PFSK-1 (cell line): ENCODE measurements around the gene PMM1.

Experiments
- FOXP2 ChIP-seq: optimal IDR thresholded peaks from 2 replicates; pipeline ENCODE3; 2011; ENCODE audit warnings: borderline replicate concordance, control low read depth, inconsistent platforms; ENCODE audit not compliant: insufficient read depth; ENCODE audit errors: extremely low read length, extremely low read depth
- POLR2AphosphoS5 ChIP-seq: IDR thresholded peaks from 2 replicates; pipeline ENCODE4 v1.6.1; 2012; ENCODE audit warnings: low read depth, mild to moderate bottlenecking, control low read depth, low read length, moderate library complexity
- SIN3A ChIP-seq: IDR thresholded peaks from 2 replicates; pipeline ENCODE4 v1.6.1; 2012; ENCODE audit warnings: mild to moderate bottlenecking, low read length, moderate library complexity, borderline replicate concordance; ENCODE audit not compliant: insufficient read depth
- TAF1 ChIP-seq: IDR thresholded peaks from 2 replicates; pipeline ENCODE4 v1.6.1; 2012; ENCODE audit warnings: low read length, control low read depth, borderline replicate concordance; ENCODE audit not compliant: insufficient read depth
- TF ChIP-seq, protein P1 (sequence below), 2 experiments: IDR thresholded peaks; 2 replicates each; pipeline versions ENCODE4 v1.6.1 to v1.8.0; 2011 to 2012; ENCODE audit warnings: low read depth in 2 of 2, low read length in 2 of 2, control low read depth in 1 of 2, inconsistent platforms in 1 of 2, mild to moderate bottlenecking in 1 of 2, moderate library complexity in 1 of 2; ENCODE audit not compliant: insufficient read depth in 1 of 2

Gene PMM1

GRCh38 chr22:41530890-41531714, 58.5 kb downstream of the PMM1 start:
- TF ChIP-seq TAF1 = no peak
- TF ChIP-seq FOXP2 = no peak
- TF ChIP-seq POLR2AphosphoS5 = no peak
- TF ChIP-seq, protein P1, sequence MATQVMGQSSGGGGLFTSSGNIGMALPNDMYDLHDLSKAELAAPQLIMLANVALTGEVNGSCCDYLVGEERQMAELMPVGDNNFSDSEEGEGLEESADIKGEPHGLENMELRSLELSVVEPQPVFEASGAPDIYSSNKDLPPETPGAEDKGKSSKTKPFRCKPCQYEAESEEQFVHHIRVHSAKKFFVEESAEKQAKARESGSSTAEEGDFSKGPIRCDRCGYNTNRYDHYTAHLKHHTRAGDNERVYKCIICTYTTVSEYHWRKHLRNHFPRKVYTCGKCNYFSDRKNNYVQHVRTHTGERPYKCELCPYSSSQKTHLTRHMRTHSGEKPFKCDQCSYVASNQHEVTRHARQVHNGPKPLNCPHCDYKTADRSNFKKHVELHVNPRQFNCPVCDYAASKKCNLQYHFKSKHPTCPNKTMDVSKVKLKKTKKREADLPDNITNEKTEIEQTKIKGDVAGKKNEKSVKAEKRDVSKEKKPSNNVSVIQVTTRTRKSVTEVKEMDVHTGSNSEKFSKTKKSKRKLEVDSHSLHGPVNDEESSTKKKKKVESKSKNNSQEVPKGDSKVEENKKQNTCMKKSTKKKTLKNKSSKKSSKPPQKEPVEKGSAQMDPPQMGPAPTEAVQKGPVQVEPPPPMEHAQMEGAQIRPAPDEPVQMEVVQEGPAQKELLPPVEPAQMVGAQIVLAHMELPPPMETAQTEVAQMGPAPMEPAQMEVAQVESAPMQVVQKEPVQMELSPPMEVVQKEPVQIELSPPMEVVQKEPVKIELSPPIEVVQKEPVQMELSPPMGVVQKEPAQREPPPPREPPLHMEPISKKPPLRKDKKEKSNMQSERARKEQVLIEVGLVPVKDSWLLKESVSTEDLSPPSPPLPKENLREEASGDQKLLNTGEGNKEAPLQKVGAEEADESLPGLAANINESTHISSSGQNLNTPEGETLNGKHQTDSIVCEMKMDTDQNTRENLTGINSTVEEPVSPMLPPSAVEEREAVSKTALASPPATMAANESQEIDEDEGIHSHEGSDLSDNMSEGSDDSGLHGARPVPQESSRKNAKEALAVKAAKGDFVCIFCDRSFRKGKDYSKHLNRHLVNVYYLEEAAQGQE (IDR thresholded peaks at IDR 0.05; ENCODE audit: insufficient read depth in 1 of 2, low read depth in 2 of 2, low read length in 2 of 2) = no peak
- TF ChIP-seq SIN3A = no peak

- TF ChIP-seq, protein P1 (IDR thresholded peaks at IDR 0.05; ENCODE audit: insufficient read depth in 1 of 2, low read depth in 2 of 2, low read length in 2 of 2) = no peak
- TF ChIP-seq POLR2AphosphoS5 (no peak; the same call in 1 of the 2 replicates), TAF1 (no peak), FOXP2 (no peak), SIN3A (no peak)
These were observed 60.6 kb downstream of the PMM1 start for GRCh38 chr22:41528938-41529561.

DNA sequence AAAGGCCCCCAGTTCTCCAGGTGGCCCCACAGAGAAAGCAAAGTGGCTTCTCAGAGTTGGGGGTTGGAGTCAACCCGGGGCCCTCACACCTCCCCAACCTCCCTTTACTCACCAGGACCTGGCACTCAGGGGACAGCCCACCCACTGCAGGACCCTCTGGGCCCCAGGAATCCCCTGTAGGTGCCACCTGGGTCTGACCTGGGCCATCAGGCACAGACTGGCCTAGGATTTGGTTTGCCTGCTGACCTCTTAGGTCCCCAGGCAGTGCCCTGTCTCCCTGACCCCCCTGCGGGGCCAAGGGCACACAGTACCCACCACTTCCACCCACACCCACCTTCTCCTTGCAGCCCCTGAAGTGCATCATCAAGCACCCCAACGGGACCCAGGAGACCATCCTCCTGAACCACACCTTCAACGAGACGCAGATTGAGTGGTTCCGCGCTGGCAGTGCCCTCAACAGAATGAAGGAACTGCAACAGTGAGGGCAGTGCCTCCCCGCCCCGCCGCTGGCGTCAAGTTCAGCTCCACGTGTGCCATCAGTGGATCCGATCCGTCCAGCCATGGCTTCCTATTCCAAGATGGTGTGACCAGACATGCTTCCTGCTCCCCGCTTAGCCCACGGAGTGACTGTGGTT, 61.4 kb downstream of the PMM1 start:
- TF ChIP-seq, protein P1 (IDR thresholded peaks at IDR 0.05; ENCODE audit: insufficient read depth in 1 of 2, low read depth in 2 of 2, low read length in 2 of 2) = no peak
- TF ChIP-seq TAF1 = no peak
- no peak for TF ChIP-seq FOXP2
- no peak for TF ChIP-seq SIN3A
- TF ChIP-seq POLR2AphosphoS5 = no peak
